HG03066 (cell line): Measurements from ENCODE around the gene UBE2E3.

Experiments
- ATAC-seq: cut with Tn5 transposase; IDR thresholded peaks from one replicate; pipeline ENCODE4 v1.9.1; 2021; ENCODE audit warnings: low read depth; ENCODE audit not compliant: unreplicated experiment

The UBE2E3 gene

GRCh38 chr2:180978903-180979748, 1.3 kb upstream of the UBE2E3 start:
- no peak for ATAC-seq

GRCh38 chr2:180979749-180980105, 678 bp upstream of the UBE2E3 start:
- no peak for ATAC-seq

GRCh38 chr2:180980943-180981911, 822 bp downstream of the UBE2E3 start:
- ATAC-seq = peak; percentile 11

- ATAC-seq = peak; percentile 38
These were observed 3.2 kb downstream of the UBE2E3 start for GRCh38 chr2:180983468-180984242.

GRCh38 chr2:180985771-180986395, 5.5 kb downstream of the UBE2E3 start:
- no peak for ATAC-seq

- no peak for ATAC-seq
These were observed 6.7 kb downstream of the UBE2E3 start for GRCh38 chr2:180987146-180987545.

GRCh38 chr2:180990337-180990736, 9.9 kb downstream of the UBE2E3 start:
- no peak for ATAC-seq

- no peak for ATAC-seq
These were observed 10.4 kb downstream of the UBE2E3 start for GRCh38 chr2:180990794-180991193.

- ATAC-seq = no peak
These were observed 11.0 kb downstream of the UBE2E3 start for GRCh38 chr2:180991361-180991760.

GRCh38 chr2:180991820-180992219, 11.4 kb downstream of the UBE2E3 start:
- ATAC-seq = peak; percentile 81

GRCh38 chr2:180992994-180993393, 12.6 kb downstream of the UBE2E3 start:
- ATAC-seq = no peak

- ATAC-seq = no peak
These were observed 19.0 kb downstream of the UBE2E3 start for GRCh38 chr2:180999274-180999964.

GRCh38 chr2:181004647-181005325, 24.4 kb downstream of the UBE2E3 start:
- ATAC-seq = no peak

- no peak for ATAC-seq
These were observed 24.9 kb downstream of the UBE2E3 start for GRCh38 chr2:181005326-181005655.

GRCh38 chr2:181005809-181006208, 25.4 kb downstream of the UBE2E3 start:
- no peak for ATAC-seq

- ATAC-seq = no peak
These were observed 26.9 kb downstream of the UBE2E3 start for GRCh38 chr2:181007086-181007837.

- no peak for ATAC-seq
These were observed 28.0 kb downstream of the UBE2E3 start for GRCh38 chr2:181008407-181008806.

GRCh38 chr2:181021199-181021789, 40.9 kb downstream of the UBE2E3 start:
- no peak for ATAC-seq
